Lower lobe of right lung (tissue), 2 donors: ENCODE measurements around the gene LHFPL3. TPM values are rescaled to one million over a fixed set of nuclear protein-coding genes. Genes with fewer than 3 reads are reported as not detected.

ENCODE experiments used
- ATAC-seq, 2 donors: fragments of 200-7000 bp; cut with Tn5 transposase; one replicate each; pipeline ENCODE4 v1.9.1; 2020 to 2022; ENCODE audit warnings: mild to moderate bottlenecking in 2 of 2, moderate library complexity in 2 of 2
- DNase-seq: peaks from one replicate; pipeline ENCODE4 v3.0.0-alpha.2; 2020
- H3K27ac ChIP-seq: fragments of 200-600 bp; one replicate; pipeline ENCODE4 v1.8.0; 2022
- H3K27me3 ChIP-seq: fragments of 200-600 bp; one replicate; pipeline ENCODE4 v1.8.0; 2022; ENCODE audit warnings: low read depth
- H3K36me3 ChIP-seq: fragments of 200-600 bp; one replicate; pipeline ENCODE4 v1.8.0; 2022; ENCODE audit warnings: mild to moderate bottlenecking
- H3K4me1 ChIP-seq: fragments of 200-600 bp; one replicate; pipeline ENCODE4 v1.8.0; 2022
- H3K4me3 ChIP-seq: fragments of 200-600 bp; one replicate; pipeline ENCODE4 v1.8.0; 2022; ENCODE audit warnings: mild to moderate bottlenecking
- H3K9me3 ChIP-seq: fragments of 200-600 bp; one replicate; pipeline ENCODE4 v1.8.0; 2022
- intact Hi-C: fragments of 100-400 bp; cut with DNase I; formaldehyde crosslinking; loops from one replicate; pipeline ENCODE4 v1.11.0; 2022
- total RNA-seq: library from RNA; stranded (reverse); fragmentation: NEBNext Ultra II Directional; extraction: Animal tissue kit (Norgen Biotek cat#: 25700); gene quantifications from one replicate; pipeline ENCODE4 v1.2.1, GENCODE V29; 2021
- TF ChIP-seq, protein P1 (sequence below): fragments of 200-600 bp; IDR thresholded peaks from one replicate; pipeline ENCODE4 v1.8.0; 2022; ENCODE audit warnings: antibody characterized with exemption, mild to moderate bottlenecking
- donor health status: DM: no; HTN: yes; CAD: no; lungs with severe emphysema.

Gene LHFPL3
- total RNA-seq, 1 donor from 2014 or later: not detected

DNA sequence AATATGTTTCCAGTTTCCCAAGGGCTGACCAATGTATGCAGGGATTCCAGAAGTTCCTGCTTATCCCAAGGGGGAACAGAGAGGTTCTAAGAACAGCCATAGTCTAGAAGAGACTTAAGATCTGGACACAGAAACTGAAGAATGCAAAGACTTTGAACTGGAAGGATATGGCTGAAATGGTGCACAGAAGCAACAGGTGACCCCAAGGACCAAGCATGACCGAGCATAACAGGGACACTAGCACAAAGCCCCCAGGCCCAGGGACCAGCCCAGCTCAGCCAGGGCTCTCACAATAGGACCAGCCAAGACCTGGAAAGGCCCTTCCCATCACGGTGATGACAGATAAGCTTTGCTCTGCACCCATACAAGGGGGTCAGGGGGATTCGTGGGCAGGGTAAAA is 472.6 kb downstream of the LHFPL3 start:
- Histone ChIP-seq H3K4me3 (no peak overlapping the region), H3K36me3 (no peaks in the 10 kb centered on the region), H3K4me1 (no peaks in the 10 kb centered on the region), H3K27me3 (peaks cover 5% of the 10 kb centered on the region), H3K9me3 (no peaks in the 10 kb centered on the region), H3K27ac (no peak overlapping the region)
- ATAC-seq: no peak
- intact Hi-C loops: no loop called here
- TF ChIP-seq, protein P1, sequence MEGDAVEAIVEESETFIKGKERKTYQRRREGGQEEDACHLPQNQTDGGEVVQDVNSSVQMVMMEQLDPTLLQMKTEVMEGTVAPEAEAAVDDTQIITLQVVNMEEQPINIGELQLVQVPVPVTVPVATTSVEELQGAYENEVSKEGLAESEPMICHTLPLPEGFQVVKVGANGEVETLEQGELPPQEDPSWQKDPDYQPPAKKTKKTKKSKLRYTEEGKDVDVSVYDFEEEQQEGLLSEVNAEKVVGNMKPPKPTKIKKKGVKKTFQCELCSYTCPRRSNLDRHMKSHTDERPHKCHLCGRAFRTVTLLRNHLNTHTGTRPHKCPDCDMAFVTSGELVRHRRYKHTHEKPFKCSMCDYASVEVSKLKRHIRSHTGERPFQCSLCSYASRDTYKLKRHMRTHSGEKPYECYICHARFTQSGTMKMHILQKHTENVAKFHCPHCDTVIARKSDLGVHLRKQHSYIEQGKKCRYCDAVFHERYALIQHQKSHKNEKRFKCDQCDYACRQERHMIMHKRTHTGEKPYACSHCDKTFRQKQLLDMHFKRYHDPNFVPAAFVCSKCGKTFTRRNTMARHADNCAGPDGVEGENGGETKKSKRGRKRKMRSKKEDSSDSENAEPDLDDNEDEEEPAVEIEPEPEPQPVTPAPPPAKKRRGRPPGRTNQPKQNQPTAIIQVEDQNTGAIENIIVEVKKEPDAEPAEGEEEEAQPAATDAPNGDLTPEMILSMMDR: no peak
- no peak for DNase-seq

DNA sequence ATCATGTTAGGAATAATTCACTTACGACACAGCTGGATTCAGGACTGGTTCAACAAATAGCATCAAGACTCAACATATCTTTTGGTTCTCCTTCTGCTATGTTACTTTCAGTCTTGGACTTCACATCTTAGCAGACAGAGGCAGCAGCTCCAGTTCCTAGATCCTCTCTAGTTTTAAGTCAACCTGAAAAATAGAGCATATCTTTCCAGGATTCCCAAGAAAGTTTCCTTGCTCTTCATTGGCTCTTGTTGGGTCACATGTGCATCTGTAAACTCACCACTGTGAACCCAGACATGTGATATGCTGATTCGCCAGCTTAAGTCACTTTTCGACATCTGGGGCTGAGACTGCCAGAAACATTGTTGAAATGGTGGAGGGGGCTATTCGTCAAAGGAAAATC is 475.5 kb downstream of the LHFPL3 start:
- no peak for ATAC-seq
- intact Hi-C loops: no loop called here
- TF ChIP-seq, protein P1: no peak

DNA sequence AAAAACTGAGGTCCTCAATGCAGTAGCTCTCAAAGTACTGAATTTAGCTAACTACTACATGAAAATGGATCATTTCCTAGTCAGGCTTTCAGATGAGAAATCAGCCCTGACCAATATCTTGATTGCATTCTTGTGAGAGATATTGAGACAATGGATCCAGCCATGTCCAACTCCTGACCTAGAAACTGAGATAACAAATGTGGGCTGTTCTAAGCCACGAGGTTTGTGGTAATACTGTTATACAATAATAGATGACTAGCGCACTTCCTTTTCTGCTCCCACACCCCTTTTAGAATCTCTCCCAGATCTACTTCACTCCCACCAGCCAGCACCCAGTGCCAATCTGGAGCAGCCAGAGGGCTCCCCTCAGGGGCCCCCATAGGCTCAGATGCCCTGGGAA is 476.3 kb downstream of the LHFPL3 start:
- ATAC-seq: no peak

More for the DNA sequence above, 475.5 kb downstream of the LHFPL3 start:
- DNase-seq: no peak
- peaks cover 5% of the 10 kb centered on the region for H3K27me3 ChIP-seq
- no peaks in the 10 kb centered on the region for H3K4me1 ChIP-seq
- H3K4me3 ChIP-seq: no peak overlapping the region
- H3K9me3 ChIP-seq: no peaks in the 10 kb centered on the region
- no peaks in the 10 kb centered on the region for H3K36me3 ChIP-seq
- no peak overlapping the region for H3K27ac ChIP-seq

DNA sequence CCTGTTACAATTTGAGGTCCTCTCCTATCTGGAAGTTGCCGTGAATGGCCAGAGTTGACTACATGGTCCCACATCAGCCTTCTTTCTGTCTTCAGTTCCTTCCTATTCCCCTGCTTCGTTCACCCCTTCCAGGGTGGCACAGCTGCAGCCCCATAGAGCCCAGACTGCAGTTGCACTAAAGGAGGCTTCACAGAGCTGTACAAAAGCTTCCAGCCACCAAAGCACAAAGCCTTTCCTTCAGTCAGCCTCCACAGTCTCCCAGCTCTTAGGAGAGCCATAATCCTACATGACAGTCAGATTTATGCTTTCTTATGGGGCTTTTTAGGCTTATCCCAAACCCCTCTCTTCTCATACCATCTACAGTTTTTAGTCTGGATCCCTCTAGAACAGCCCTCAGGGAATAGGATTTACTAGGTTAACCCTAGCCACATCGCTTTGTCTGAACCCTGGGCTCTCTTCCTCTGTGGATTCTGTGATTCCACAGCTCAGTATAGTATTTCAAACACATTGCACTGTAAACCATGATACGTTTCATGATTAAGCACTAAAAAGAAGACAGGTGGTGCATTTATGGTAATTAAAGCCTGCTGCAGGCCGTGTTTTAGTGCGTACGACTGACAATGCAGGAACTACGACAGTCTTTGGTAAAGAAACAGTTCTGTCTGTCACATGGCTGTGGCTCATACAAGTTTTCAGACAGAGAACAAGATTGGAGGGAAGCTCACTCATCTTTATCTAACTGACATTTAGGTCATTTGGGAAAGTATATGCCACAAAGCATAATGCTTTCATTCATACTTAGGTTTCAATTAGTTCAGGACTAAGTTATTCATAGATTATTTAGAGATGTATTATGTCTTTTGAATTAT is 477.3 kb downstream of the LHFPL3 start:
- peaks cover 5% of the 10 kb centered on the region for H3K27me3 ChIP-seq
- no peak overlapping the region for H3K4me3 ChIP-seq
- DNase-seq: no peak
- TF ChIP-seq, protein P1: no peak
- no peak overlapping the region for H3K27ac ChIP-seq
- no peaks in the 10 kb centered on the region for H3K4me1 ChIP-seq
- intact Hi-C loops: no loop called here
- no peaks in the 10 kb centered on the region for H3K36me3 ChIP-seq
- no peaks in the 10 kb centered on the region for H3K9me3 ChIP-seq
- no peak for ATAC-seq

More for the DNA sequence above, 476.3 kb downstream of the LHFPL3 start:
- H3K4me1 ChIP-seq: no peaks in the 10 kb centered on the region
- no peaks in the 10 kb centered on the region for H3K36me3 ChIP-seq
- intact Hi-C loops: no loop called here
- DNase-seq: no peak
- no peak overlapping the region for H3K4me3 ChIP-seq
- peaks cover 5% of the 10 kb centered on the region for H3K27me3 ChIP-seq
- H3K9me3 ChIP-seq: no peaks in the 10 kb centered on the region
- TF ChIP-seq, protein P1: no peak
- H3K27ac ChIP-seq: no peak overlapping the region

DNA sequence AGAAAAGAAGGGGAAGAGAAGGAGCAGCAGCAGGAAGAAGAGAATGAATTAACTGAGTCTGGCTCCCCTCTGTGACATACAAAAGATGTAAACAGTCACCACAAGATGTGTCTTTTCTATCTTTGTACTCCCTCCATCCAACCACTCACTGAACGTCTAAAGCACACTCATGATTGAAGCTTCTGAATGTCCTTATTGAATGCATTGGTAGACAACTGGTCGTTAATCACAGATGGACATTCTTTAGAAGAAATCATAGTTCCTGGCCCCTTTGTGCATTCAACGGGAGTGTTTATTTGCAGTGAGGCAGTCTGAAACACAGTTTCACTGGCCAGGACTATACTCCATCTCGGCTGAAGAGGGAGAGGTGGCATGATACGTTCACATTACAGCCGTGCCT is 479.3 kb downstream of the LHFPL3 start:
- no peak for ATAC-seq
- TF ChIP-seq, protein P1: no peak
- Histone ChIP-seq H3K27ac (no peak overlapping the region), H3K4me3 (no peak overlapping the region), H3K27me3 (no peaks in the 10 kb centered on the region), H3K4me1 (no peaks in the 10 kb centered on the region), H3K36me3 (no peaks in the 10 kb centered on the region), H3K9me3 (no peaks in the 10 kb centered on the region)
- intact Hi-C loops: no loop called here
- DNase-seq: no peak
